Tibial nerve (tissue), 3 donors: ENCODE results near the gene AOPEP.

Source experiments
- POLR2A ChIP-seq, 2 donors: fragments of 450-650 bp; IDR thresholded peaks; one replicate each; pipeline ENCODE4 v1.6.1; 2017; ENCODE audit warnings: antibody characterized with exemption in 2 of 2, mild to moderate bottlenecking in 2 of 2, moderate library complexity in 2 of 2
- TF ChIP-seq, protein P1 (sequence below), 5 experiments: fragments of 200-600 bp in 3 of 5; fragments of 450-650 bp in 2 of 5; sonication (generic) in 3 of 5; IDR thresholded peaks; one replicate each; pipeline ENCODE4 v1.5.1; 2016 to 2019; ENCODE audit warnings: antibody characterized with exemption in 5 of 5, mild to moderate bottlenecking in 3 of 5, moderate library complexity in 2 of 5

DNA sequence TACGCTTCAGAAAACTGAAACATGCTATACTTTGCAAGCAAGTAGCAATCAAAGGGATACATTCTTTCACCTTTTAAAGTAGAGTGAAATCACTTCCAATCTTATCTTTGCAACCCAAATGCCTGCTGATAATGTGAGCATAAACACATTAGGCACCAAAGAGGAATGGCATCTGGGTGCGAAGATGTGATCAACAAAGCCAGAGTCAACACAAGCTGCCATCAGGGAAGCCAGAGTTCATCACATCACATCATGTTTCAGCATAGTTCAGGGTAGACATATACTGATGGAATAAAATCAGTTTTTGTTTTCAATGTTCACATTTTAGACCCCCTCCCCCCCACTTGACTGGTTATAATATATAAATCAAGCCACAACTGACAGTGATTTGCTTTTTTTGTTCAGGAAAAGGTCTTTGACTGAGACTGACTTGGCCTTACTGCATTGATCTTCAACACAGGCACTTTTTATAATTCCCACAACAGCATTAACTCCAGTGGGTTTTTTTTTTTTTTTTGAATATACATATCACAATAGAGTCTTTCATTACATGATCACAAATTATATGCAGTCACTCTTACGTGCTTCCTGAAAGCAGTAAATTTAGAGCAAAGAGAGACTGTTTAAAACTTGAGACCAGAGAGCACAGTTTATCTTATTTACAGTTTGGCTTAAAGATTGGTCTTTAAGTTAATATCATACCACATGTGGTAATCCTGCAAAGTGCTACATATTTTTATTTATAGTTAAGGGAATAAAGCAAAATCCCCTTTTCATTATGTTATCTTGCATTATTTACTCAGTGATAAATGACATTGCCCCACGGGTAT, 20.3 kb downstream of the AOPEP start:
- TF ChIP-seq, protein P1, sequence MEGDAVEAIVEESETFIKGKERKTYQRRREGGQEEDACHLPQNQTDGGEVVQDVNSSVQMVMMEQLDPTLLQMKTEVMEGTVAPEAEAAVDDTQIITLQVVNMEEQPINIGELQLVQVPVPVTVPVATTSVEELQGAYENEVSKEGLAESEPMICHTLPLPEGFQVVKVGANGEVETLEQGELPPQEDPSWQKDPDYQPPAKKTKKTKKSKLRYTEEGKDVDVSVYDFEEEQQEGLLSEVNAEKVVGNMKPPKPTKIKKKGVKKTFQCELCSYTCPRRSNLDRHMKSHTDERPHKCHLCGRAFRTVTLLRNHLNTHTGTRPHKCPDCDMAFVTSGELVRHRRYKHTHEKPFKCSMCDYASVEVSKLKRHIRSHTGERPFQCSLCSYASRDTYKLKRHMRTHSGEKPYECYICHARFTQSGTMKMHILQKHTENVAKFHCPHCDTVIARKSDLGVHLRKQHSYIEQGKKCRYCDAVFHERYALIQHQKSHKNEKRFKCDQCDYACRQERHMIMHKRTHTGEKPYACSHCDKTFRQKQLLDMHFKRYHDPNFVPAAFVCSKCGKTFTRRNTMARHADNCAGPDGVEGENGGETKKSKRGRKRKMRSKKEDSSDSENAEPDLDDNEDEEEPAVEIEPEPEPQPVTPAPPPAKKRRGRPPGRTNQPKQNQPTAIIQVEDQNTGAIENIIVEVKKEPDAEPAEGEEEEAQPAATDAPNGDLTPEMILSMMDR (IDR thresholded peaks at IDR 0.05) = no peak
- no peak for TF ChIP-seq POLR2A (IDR thresholded peaks at IDR 0.05)
